Kidney epithelial cell (primary cell): ENCODE results near the gene ENPP4. TPM values are rescaled to one million over a fixed set of nuclear protein-coding genes. Genes with fewer than 3 reads are reported as not detected.
"Not testable (repeated sequence)": the region's sequence is repeated elsewhere in the genome, so short reads cannot be mapped to it uniquely, and the experiment has no call there.

ENCODE experiments used
- DNase-seq: peaks from one replicate; pipeline ENCODE4 v3.0.0-alpha.2; 2010; ENCODE audit warnings: low read depth
- H3K27me3 ChIP-seq: 2 replicates; pipeline ENCODE4 v1.6.0; 2011; ENCODE audit warnings: low read length; ENCODE audit not compliant: control insufficient read depth, insufficient read depth
- H3K36me3 ChIP-seq: 2 replicates; pipeline ENCODE4 v1.5.1; 2011; ENCODE audit warnings: low read length; ENCODE audit not compliant: control insufficient read depth, insufficient read depth
- H3K4me3 ChIP-seq: 2 replicates; pipeline ENCODE4 v1.5.1; 2011; ENCODE audit warnings: low read depth, mild to moderate bottlenecking, control low read depth, low read length
- CTCF ChIP-seq: IDR thresholded peaks from 2 replicates; pipeline ENCODE4 v1.5.1; 2011; ENCODE audit warnings: mild to moderate bottlenecking, moderate library complexity, low read length, control low read depth, inconsistent platforms; ENCODE audit not compliant: insufficient read depth, poor library complexity, severe bottlenecking
- total RNA-seq: library from RNA; depleted of rRNA; stranded (reverse); fragments of >200 nt; gene quantifications from 2 replicates; pipeline ENCODE4 v1.2.3, GENCODE V29; 2015

The ENPP4 gene
- total RNA-seq, 1 donor from 2014 or later, result 10.4 TPM

GRCh38 chr6:46135176-46135575 is 5.4 kb downstream of the ENPP4 start:
- no peak for TF ChIP-seq CTCF
- Histone ChIP-seq H3K36me3 (no peaks in the 10 kb centered on the region), H3K27me3 (no peaks in the 10 kb centered on the region), H3K4me3 (no peak overlapping the region)
- DNase-seq, result no peak

GRCh38 chr6:46136831-46137230 is 7.0 kb downstream of the ENPP4 start:
- no peaks in the 10 kb centered on the region for H3K36me3 ChIP-seq
- no peak for TF ChIP-seq CTCF
- H3K27me3 ChIP-seq, result no peaks in the 10 kb centered on the region
- no peak for DNase-seq
- no peak overlapping the region for H3K4me3 ChIP-seq

DNA sequence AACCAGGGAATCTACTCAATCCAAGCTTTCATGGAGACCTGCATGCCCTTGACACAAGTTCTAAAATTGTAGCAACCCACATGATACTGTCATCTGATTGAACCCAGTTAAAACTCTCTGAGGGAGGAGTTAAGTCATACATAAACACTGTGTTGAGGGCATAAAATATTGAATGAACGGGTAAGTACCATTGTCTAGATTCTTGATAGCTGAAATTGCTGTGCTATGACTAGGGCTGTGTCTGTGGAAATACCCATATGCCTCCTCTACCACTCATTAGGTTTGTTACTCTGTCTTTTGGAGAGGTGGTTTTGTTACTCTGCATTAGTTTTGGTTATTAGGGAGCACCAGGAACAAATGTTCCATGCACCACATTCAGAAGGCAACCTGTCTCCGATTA is 7.6 kb downstream of the ENPP4 start:
- Histone ChIP-seq H3K27me3 (no peaks in the 10 kb centered on the region), H3K4me3 (no peak overlapping the region), H3K36me3 (no peaks in the 10 kb centered on the region)
- DNase-seq, result no peak
- TF ChIP-seq CTCF, result no peak

- no peak for TF ChIP-seq CTCF
- H3K27me3 ChIP-seq, result no peaks in the 10 kb centered on the region
- no peak overlapping the region for H3K4me3 ChIP-seq
- H3K36me3 ChIP-seq, result no peaks in the 10 kb centered on the region
- no peak for DNase-seq
These were observed 8.5 kb downstream of the ENPP4 start for GRCh38 chr6:46138281-46138680.

GRCh38 chr6:46144270-46144669 is 14.5 kb downstream of the ENPP4 start:
- no peak for TF ChIP-seq CTCF
- H3K4me3 ChIP-seq, result no peak overlapping the region
- no peak for DNase-seq
- H3K27me3 ChIP-seq, result no peaks in the 10 kb centered on the region
- H3K36me3 ChIP-seq, result no peaks in the 10 kb centered on the region

- not testable (repeated sequence) for H3K4me3 ChIP-seq, DNase-seq, H3K27me3 ChIP-seq, H3K36me3 ChIP-seq
These were observed 19.3 kb downstream of the ENPP4 start for GRCh38 chr6:46149066-46149465.

GRCh38 chr6:46156701-46157100 is 26.9 kb downstream of the ENPP4 start:
- TF ChIP-seq CTCF, result no peak
- Histone ChIP-seq H3K27me3 (no peaks in the 10 kb centered on the region), H3K4me3 (no peak overlapping the region), H3K36me3 (no peaks in the 10 kb centered on the region)
- DNase-seq, result no peak
